Osteoblast (primary cell): ENCODE data around the gene SLC27A6. TPM values are rescaled to one million over a fixed set of nuclear protein-coding genes. Genes with fewer than 3 reads are reported as not detected.

Experiments used
- DNase-seq: peaks from one replicate; pipeline ENCODE4 v3.0.0; 2011; ENCODE audit warnings: low spot score, mixed read lengths; ENCODE audit not compliant: insufficient read length; ENCODE audit errors: missing footprints
- H2AFZ ChIP-seq: 2 replicates; pipeline ENCODE4 v1.6.0; 2011; ENCODE audit warnings: mild to moderate bottlenecking, low read length
- H3K27ac ChIP-seq: 2 replicates; pipeline ENCODE4 v1.5.1; 2011; ENCODE audit warnings: mild to moderate bottlenecking, low read depth, low read length, moderate library complexity
- H3K27me3 ChIP-seq: 2 replicates; pipeline ENCODE4 v1.6.0; 2012; ENCODE audit warnings: mild to moderate bottlenecking, control low read depth, inconsistent platforms, low read length, moderate library complexity; ENCODE audit not compliant: insufficient read depth
- H3K36me3 ChIP-seq: 2 replicates; pipeline ENCODE4 v1.5.1; 2011; ENCODE audit warnings: mild to moderate bottlenecking, low read length, control low read depth, moderate library complexity; ENCODE audit not compliant: insufficient read depth
- H3K4me1 ChIP-seq: 2 replicates; pipeline ENCODE4 v1.5.1; 2011; ENCODE audit warnings: mild to moderate bottlenecking, low read length, control low read depth, moderate library complexity; ENCODE audit not compliant: insufficient read depth
- H3K4me2 ChIP-seq: 2 replicates; pipeline ENCODE4 v1.6.0; 2011; ENCODE audit warnings: mild to moderate bottlenecking, low read length; ENCODE audit not compliant: insufficient read depth
- H3K4me3 ChIP-seq: fragments of 200-600 bp; sonication (generic); 3 replicates; pipeline ENCODE4 v1.5.1; 2012; ENCODE audit warnings: mild to moderate bottlenecking, low read length, inconsistent platforms; ENCODE audit not compliant: insufficient read depth
- H3K79me2 ChIP-seq: 2 replicates; pipeline ENCODE4 v1.6.0; 2012; ENCODE audit warnings: mild to moderate bottlenecking, low read length, control low read depth, inconsistent platforms; ENCODE audit not compliant: insufficient read depth
- H3K9me3 ChIP-seq: 2 replicates; pipeline ENCODE4 v1.5.1; 2011; ENCODE audit warnings: low read depth, low read length, control low read depth
- H4K20me1 ChIP-seq: 2 replicates; pipeline ENCODE4 v1.6.0; 2012; ENCODE audit warnings: mild to moderate bottlenecking, low read length, control low read depth; ENCODE audit not compliant: insufficient read depth
- total RNA-seq: library from RNA; depleted of rRNA; stranded (reverse); fragments of >200 nt; gene quantifications from 2 replicates; pipeline ENCODE4 v1.2.3, GENCODE V29; 2012
- TF ChIP-seq, protein P1 (sequence below): IDR thresholded peaks from 2 replicates; pipeline ENCODE4 v1.5.1; 2011; ENCODE audit warnings: mild to moderate bottlenecking, low read depth, low read length, moderate library complexity; ENCODE audit errors: extremely low read depth

The SLC27A6 gene
- total RNA-seq, 1 donor: not detected

DNA sequence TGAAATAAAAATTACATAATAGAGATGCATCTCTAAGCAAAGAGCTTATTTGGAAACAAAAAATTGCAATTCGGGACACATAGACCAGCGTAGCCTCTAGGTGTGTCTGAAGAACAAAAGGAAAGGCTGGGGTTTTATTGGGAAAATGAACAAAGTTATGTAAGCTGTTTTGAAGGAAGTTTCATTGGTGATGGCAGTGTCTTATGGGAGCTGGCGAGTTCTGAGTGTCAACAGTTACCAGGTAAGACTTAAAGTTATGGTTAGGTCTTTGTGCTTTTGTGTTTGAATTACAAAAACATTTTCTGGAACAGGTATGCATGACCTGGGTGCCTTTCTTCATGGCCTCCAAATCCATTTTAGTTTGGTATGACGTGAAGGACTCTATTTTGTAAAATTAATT is 48.9 kb downstream of the SLC27A6 start:
- TF ChIP-seq, protein P1, sequence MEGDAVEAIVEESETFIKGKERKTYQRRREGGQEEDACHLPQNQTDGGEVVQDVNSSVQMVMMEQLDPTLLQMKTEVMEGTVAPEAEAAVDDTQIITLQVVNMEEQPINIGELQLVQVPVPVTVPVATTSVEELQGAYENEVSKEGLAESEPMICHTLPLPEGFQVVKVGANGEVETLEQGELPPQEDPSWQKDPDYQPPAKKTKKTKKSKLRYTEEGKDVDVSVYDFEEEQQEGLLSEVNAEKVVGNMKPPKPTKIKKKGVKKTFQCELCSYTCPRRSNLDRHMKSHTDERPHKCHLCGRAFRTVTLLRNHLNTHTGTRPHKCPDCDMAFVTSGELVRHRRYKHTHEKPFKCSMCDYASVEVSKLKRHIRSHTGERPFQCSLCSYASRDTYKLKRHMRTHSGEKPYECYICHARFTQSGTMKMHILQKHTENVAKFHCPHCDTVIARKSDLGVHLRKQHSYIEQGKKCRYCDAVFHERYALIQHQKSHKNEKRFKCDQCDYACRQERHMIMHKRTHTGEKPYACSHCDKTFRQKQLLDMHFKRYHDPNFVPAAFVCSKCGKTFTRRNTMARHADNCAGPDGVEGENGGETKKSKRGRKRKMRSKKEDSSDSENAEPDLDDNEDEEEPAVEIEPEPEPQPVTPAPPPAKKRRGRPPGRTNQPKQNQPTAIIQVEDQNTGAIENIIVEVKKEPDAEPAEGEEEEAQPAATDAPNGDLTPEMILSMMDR: no peak
- Histone ChIP-seq H3K27me3 (no peaks in the 10 kb centered on the region), H3K4me2 (no peak overlapping the region), H3K27ac (no peak overlapping the region), H3K4me1 (no peaks in the 10 kb centered on the region), H4K20me1 (no peaks in the 10 kb centered on the region), H3K4me3 (no peak overlapping the region), H3K36me3 (no peaks in the 10 kb centered on the region), H2AFZ (no peak overlapping the region), H3K9me3 (no peaks in the 10 kb centered on the region), H3K79me2 (no peaks in the 10 kb centered on the region)
- no peak for DNase-seq

DNA sequence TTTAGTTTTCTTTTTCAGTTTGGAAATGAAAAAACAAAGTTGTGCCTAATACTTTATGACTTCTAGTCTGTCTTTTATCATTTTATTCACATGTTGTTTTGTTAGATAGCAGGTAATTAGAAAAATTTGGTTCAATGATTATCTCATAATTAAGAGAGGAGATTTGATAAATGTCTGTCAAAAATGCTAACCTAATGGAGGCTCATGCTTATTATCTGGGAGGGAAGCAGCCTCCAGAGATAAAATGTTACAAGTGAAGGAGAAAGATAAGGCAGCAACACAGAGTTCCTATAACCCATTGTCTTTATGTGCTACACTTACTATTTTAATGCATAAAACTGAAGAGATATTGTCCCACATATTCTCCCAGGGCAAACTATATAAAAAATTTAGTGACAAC is 53.5 kb downstream of the SLC27A6 start:
- Histone ChIP-seq H3K9me3 (no peaks in the 10 kb centered on the region), H3K36me3 (no peaks in the 10 kb centered on the region), H3K4me1 (no peaks in the 10 kb centered on the region), H3K4me3 (no peak overlapping the region), H3K27ac (no peak overlapping the region), H4K20me1 (no peaks in the 10 kb centered on the region), H3K4me2 (no peak overlapping the region), H3K27me3 (no peaks in the 10 kb centered on the region), H3K79me2 (no peaks in the 10 kb centered on the region), H2AFZ (no peak overlapping the region)
- TF ChIP-seq, protein P1: no peak
- no peak for DNase-seq

DNA sequence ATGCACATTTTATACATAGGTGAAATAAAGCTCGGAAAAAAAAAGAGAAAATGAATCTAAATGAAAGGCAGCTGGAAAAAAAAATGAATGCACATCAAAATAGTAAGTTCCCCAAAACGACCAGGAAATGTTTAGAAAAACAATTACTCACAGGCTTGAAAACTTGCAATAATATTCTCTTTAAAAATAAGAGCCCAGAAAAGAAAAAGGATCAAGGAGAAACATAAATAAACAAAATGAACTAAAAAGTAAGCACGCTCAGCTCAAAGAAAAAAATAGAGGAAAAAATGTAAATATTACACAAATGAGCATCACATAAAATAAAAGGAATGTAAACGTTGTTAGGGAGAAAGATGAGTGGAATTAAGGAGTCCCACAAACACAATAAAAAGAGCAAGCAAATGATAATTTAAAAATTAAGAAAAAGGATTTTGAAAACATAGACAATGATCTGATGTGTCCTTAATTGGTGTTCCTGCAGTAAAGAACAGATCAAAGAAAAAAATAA is 54.2 kb downstream of the SLC27A6 start:
- no peaks in the 10 kb centered on the region for H3K9me3 ChIP-seq
- H3K27ac ChIP-seq: no peak overlapping the region
- no peak overlapping the region for H3K4me2 ChIP-seq
- TF ChIP-seq, protein P1: no peak
- H3K79me2 ChIP-seq: no peaks in the 10 kb centered on the region
- no peaks in the 10 kb centered on the region for H3K27me3 ChIP-seq
- H2AFZ ChIP-seq: no peak overlapping the region
- H3K36me3 ChIP-seq: no peaks in the 10 kb centered on the region
- H4K20me1 ChIP-seq: no peaks in the 10 kb centered on the region
- no peak for DNase-seq
- no peak overlapping the region for H3K4me3 ChIP-seq
- no peaks in the 10 kb centered on the region for H3K4me1 ChIP-seq

DNA sequence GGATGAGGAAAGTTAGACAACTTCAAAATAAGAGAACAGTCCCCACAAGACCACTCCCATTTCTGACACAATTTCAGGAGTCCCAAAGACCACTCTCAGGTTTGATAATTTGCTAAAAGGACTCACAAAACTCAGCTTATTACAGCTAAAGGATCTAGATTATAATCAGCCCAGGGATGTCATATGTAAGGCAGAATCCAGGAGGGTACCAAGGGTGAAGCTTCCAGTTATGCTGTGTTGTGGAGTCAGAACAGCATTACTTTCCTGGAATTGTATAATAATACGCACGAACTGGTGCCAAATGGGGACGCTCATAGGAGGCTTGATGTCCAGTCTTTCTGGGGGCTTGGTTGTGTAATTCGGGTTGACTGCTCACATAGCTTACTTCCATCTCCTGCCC is 55.4 kb downstream of the SLC27A6 start:
- DNase-seq: no peak
- no peak overlapping the region for H3K4me3 ChIP-seq
- H3K27me3 ChIP-seq: no peaks in the 10 kb centered on the region
- H3K4me1 ChIP-seq: no peaks in the 10 kb centered on the region
- H2AFZ ChIP-seq: no peak overlapping the region
- H3K4me2 ChIP-seq: no peak overlapping the region
- H3K9me3 ChIP-seq: no peaks in the 10 kb centered on the region
- TF ChIP-seq, protein P1: no peak
- H3K27ac ChIP-seq: no peak overlapping the region
- H4K20me1 ChIP-seq: no peaks in the 10 kb centered on the region
- no peaks in the 10 kb centered on the region for H3K36me3 ChIP-seq
- no peaks in the 10 kb centered on the region for H3K79me2 ChIP-seq
